PC-3 (cell line): ENCODE results near the gene AGBL5. TPM values are rescaled to one million over a fixed set of nuclear protein-coding genes. Genes with fewer than 3 reads are reported as not detected.

Experiments
- ATAC-seq: fragments of 200-7000 bp; cut with Tn5 transposase; 2 replicates; pipeline ENCODE4 v1.9.1; 2020; ENCODE audit warnings: mild to moderate bottlenecking, moderate library complexity
- BruUV-seq: library from RNA; stranded (reverse); fragments of 400-500 nt; replicated peaks from 2 replicates; lab custom pipeline; 2021; lab: Mats Ljungman, UMichigan
- CTCF ChIA-PET: fragments of 300-600 bp; sonication (Branson Sonifier 250); formaldehyde crosslinking; loops from one replicate; lab custom pipeline; 2022; ENCODE audit warnings: antibody characterized with exemption; lab: Charles Lee
- POLR2A ChIA-PET: fragments of 300-600 bp; sonication (Branson Sonifier 250); formaldehyde crosslinking; loops from one replicate; lab custom pipeline; 2022; ENCODE audit warnings: antibody characterized with exemption; ENCODE audit not compliant: unreplicated experiment; lab: Charles Lee
- DNase-seq: peaks from one replicate; pipeline ENCODE4 v3.0.0-alpha.2; 2015
- H2AFZ ChIP-seq: fragments of 300-600 bp; sonication (generic); 2 replicates; pipeline ENCODE4 v1.6.0; 2016; ENCODE audit warnings: antibody characterized with exemption, low read length
- H3F3A ChIP-seq: fragments of 300-600 bp; sonication (generic); one replicate; pipeline ENCODE4 v1.6.0; 2017; ENCODE audit warnings: antibody characterized with exemption, low read length, control low read depth, mild to moderate bottlenecking; ENCODE audit not compliant: unreplicated experiment
- H3K27ac ChIP-seq: fragments of 300-600 bp; sonication (generic); 2 replicates; pipeline ENCODE4 v1.5.1; 2016; ENCODE audit warnings: mild to moderate bottlenecking, low read length
- H3K27me3 ChIP-seq: fragments of 300-600 bp; sonication (generic); 2 replicates; pipeline ENCODE4 v1.6.1; 2016; ENCODE audit warnings: low read length, mixed read lengths
- H3K36me3 ChIP-seq: fragments of 300-600 bp; sonication (generic); 2 replicates; pipeline ENCODE4 v1.6.1; 2016; ENCODE audit warnings: low read depth, mixed run types, low read length, mixed read lengths
- H3K4me1 ChIP-seq: fragments of 300-600 bp; sonication (generic); 2 replicates; pipeline ENCODE4 v1.5.1; 2016; ENCODE audit warnings: low read length; ENCODE audit not compliant: insufficient read depth
- H3K4me2 ChIP-seq: fragments of 300-600 bp; sonication (generic); 2 replicates; pipeline ENCODE4 v1.6.0; 2016; ENCODE audit warnings: low read length
- H3K4me3 ChIP-seq: fragments of 300-600 bp; sonication (generic); 2 replicates; pipeline ENCODE4 v1.5.1; 2016; ENCODE audit warnings: mild to moderate bottlenecking, low read length, mixed read lengths
- H3K79me2 ChIP-seq: fragments of 300-600 bp; sonication (generic); 2 replicates; pipeline ENCODE4 v1.6.1; 2017; ENCODE audit warnings: low read length, mixed read lengths
- H3K9ac ChIP-seq: fragments of 300-600 bp; sonication (generic); 2 replicates; pipeline ENCODE4 v1.6.0; 2016; ENCODE audit warnings: mild to moderate bottlenecking, low read length
- H3K9me2 ChIP-seq: fragments of 300-600 bp; sonication (generic); replicated peaks from 2 replicates; pipeline ENCODE4 v1.6.1; 2016; ENCODE audit warnings: mixed run types, low read length, mixed read lengths
- H3K9me3 ChIP-seq: fragments of 300-600 bp; sonication (generic); 2 replicates; pipeline ENCODE4 v1.6.1; 2016; ENCODE audit warnings: low read length, mixed read lengths
- H4K20me1 ChIP-seq: fragments of 300-600 bp; sonication (generic); 2 replicates; pipeline ENCODE4 v1.6.1; 2016; ENCODE audit warnings: low read length, mixed read lengths
- CTCF ChIP-seq: fragments of 300-600 bp; sonication (generic); conservative IDR thresholded peaks from 2 replicates; pipeline ENCODE4 v1.5.1; 2017; ENCODE audit warnings: antibody characterized with exemption, low read depth, mild to moderate bottlenecking, low read length
- EZH2 ChIP-seq: fragments of 300-600 bp; sonication (generic); IDR thresholded peaks from one replicate; pipeline ENCODE4 v1.6.1; 2017; ENCODE audit warnings: antibody characterized with exemption, mild to moderate bottlenecking, low read length; ENCODE audit not compliant: unreplicated experiment
- EZH2phosphoT487 ChIP-seq: fragments of 300-600 bp; sonication (generic); IDR thresholded peaks from 2 replicates; pipeline ENCODE4 v1.6.1; 2018; ENCODE audit warnings: mild to moderate bottlenecking, antibody characterized with exemption, low read length, borderline replicate concordance
- intact Hi-C: fragments of 100-400 bp; cut with micrococcal nuclease; formaldehyde crosslinking; loops from 2 replicates; pipeline ENCODE4 v1.9.0; 2023
- total RNA-seq: library from RNA; depleted of rRNA; stranded (reverse); fragments of >200 nt; gene quantifications from 2 replicates; pipeline ENCODE4 v1.2.3, GENCODE V29; 2014

The AGBL5 gene
- total RNA-seq, 1 experiment from 2014 or later = 14.1 TPM

DNA sequence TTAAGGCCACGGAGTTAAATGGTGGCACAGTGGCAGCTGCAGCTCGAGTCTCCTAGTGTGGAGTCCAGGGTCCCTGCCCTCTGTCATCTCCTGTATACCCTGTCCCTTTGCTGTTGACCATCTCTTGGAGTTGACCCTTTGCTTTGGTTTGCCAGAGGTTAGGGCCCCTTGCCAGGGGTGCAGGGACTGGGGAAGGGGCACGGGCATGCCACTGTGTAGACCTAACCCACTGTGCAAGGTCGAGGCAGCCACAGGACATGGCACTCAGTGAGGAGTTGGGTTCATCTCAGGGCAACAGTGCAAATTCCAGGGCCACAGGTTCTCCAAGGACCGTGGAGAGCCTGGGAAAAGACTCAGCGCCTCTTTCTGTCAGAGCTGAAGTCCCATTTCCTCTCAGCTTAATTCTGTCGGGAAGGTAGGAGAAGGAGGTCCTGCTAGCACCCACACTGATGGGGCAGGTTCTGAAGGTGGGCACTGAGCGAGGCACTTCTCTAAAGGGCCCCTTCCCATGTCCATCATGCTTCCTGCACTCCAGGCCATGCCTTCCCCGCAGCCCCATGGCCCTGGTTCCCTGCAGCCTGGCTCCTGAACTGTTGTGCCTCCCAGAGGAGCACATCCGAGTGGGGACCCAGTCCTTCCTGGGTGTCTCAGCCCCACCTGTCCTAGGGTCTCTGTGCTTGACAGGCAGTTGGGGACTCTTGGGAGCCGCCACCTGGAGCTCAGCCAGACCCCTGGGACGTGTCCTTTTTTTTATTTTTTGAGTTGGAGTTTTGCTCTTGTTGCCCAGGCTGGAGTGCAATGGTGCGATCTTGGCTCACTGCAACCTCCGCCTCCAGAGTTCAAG, 37.9 kb downstream of the AGBL5 start:
- intact Hi-C loops = no loop called here
- Histone ChIP-seq H3K4me3 (no peak overlapping the region), H3K9me2 (no peaks in the 10 kb centered on the region), H4K20me1 (no peaks in the 10 kb centered on the region), H3K79me2 (no peaks in the 10 kb centered on the region), H3K4me2 (no peak overlapping the region), H2AFZ (no peak overlapping the region), H3K4me1 (peaks cover 14% of the 10 kb centered on the region; the same call in 1 of the 2 replicates), H3F3A (no peaks in the 10 kb centered on the region), H3K9ac (no peak overlapping the region), H3K27ac (no peak overlapping the region), H3K9me3 (no peaks in the 10 kb centered on the region), H3K27me3 (no peaks in the 10 kb centered on the region), H3K36me3 (no peaks in the 10 kb centered on the region)
- POLR2A ChIA-PET = no interaction called here
- ATAC-seq = no peak
- DNase-seq = no peak
- CTCF ChIA-PET = interaction anchor here (0.7 kb wide), 1 partner anchor 167 kb away, joined by 3 read pairs; no protein-coding TSS in a partner anchor
- no peak for TF ChIP-seq EZH2
- TF ChIP-seq CTCF = no peak
- TF ChIP-seq EZH2phosphoT487 = no peak
- no TSS peak for BruUV-seq

DNA sequence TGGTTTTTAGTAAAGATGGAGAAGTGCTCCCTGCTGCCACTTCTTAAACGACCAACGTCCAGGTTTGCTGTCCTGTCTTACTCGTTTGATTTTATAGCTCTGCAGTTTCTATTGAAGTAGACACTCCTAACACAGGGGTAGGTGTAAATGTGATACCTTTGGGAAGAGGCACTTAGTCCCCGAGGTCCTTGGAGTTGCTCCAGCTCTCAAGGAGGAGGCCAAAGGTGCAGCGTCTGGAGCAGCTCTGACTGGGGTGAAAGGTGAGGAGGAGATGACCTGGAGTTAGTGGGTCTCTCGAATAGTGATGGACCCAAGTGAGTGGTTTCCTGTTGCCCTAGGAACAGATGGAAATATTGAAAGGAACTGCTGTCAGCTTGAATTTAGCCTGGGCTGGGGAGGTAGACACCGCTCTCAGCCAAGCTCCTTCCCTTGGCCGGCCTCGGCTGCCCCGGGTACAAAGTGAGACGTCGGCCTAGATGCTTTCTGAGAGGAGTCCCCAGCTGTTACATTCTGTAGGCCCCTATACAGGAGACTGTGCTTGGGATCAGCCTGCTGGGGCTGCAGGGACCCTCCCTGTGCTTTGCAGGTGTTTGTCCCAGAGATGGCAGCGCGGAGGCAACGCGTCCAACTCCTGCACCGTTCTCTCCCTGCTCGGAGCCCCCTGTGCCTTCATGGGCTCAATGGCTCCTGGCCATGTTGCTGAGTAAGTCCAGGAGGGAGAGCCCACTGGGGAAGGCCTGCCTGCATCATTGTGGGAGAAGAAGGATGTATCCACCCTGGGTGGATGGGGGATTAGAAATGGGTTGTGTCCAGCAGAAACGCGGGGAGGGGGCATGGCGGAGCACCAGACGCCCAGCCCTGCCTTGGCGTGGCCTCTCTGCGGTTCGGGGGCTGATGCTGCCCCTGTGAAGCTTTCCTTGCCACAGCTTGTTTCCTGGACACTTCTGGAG, 40.6 kb downstream of the AGBL5 start:
- Histone ChIP-seq H3K27ac (no peak overlapping the region), H3K4me3 (no peak overlapping the region), H4K20me1 (no peaks in the 10 kb centered on the region), H2AFZ (no peak overlapping the region), H3K9me2 (no peaks in the 10 kb centered on the region), H3K9me3 (no peaks in the 10 kb centered on the region), H3K27me3 (no peaks in the 10 kb centered on the region), H3F3A (no peaks in the 10 kb centered on the region), H3K79me2 (no peaks in the 10 kb centered on the region), H3K9ac (no peak overlapping the region), H3K36me3 (no peaks in the 10 kb centered on the region), H3K4me2 (no peak overlapping the region), H3K4me1 (peaks cover 8% of the 10 kb centered on the region; the same call in 1 of the 2 replicates)
- no peak for ATAC-seq
- intact Hi-C loops = no loop called here
- CTCF ChIA-PET = no interaction called here
- DNase-seq = no peak
- POLR2A ChIA-PET = interaction anchor here (0.6 kb wide), 1 partner anchor 111 kb away, joined by 11 read pairs; no protein-coding TSS in a partner anchor
- no TSS peak for BruUV-seq
- TF ChIP-seq EZH2 (no peak), EZH2phosphoT487 (no peak), CTCF (no peak)
